Measurements from ENCODE around the gene CTNND2.

CTNND2 gene

GRCh38 chr5:11602298-11602697 is 301.9 kb downstream of the CTNND2 start:
- Histone ChIP-seq H3K79me2 (ENCODE audit: control insufficient read depth, low read length) (no peaks in the 10 kb centered on the region), H3K27ac (ENCODE audit: low read depth, low read length) (no peak overlapping the region), H3K4me3 (ENCODE audit: low read length) (no peak overlapping the region), H3K27me3 (ENCODE audit: control insufficient read depth, low read length) (no peaks in the 10 kb centered on the region), H3K4me2 (ENCODE audit: low read length) (no peak overlapping the region), H4K20me1 (ENCODE audit: control insufficient read depth, insufficient read depth, low read depth, low read length) (no peaks in the 10 kb centered on the region), H3K9me3 (ENCODE audit: control insufficient read depth, insufficient read depth, low read length) (no peaks in the 10 kb centered on the region), H3K4me1 (ENCODE audit: control insufficient read depth, low read length) (no peaks in the 10 kb centered on the region), H3F3A (ENCODE audit: control insufficient read depth, insufficient read depth) (no peaks in the 10 kb centered on the region), H3K9me2 (replicated peaks; ENCODE audit: control insufficient read depth, low read length) (no peaks in the 10 kb centered on the region), H3K36me3 (ENCODE audit: control insufficient read depth, low read length) (no peaks in the 10 kb centered on the region)
- TF ChIP-seq CTCF (IDR thresholded peaks at IDR 0.05; ENCODE audit: low read depth, low read length, poor library complexity, severe bottlenecking) (no peak), EZH2phosphoT487 (IDR thresholded peaks at IDR 0.05; ENCODE audit: borderline replicate concordance, low read length) (no peak)

- H4K20me1 ChIP-seq (ENCODE audit: control insufficient read depth, insufficient read depth, low read depth, low read length), result no peaks in the 10 kb centered on the region
- H3K9me2 ChIP-seq (replicated peaks; ENCODE audit: control insufficient read depth, low read length), result no peaks in the 10 kb centered on the region
- H3K4me1 ChIP-seq (ENCODE audit: control insufficient read depth, low read length), result no peaks in the 10 kb centered on the region
- H3K27ac ChIP-seq (ENCODE audit: low read depth, low read length), result no peak overlapping the region
- no peaks in the 10 kb centered on the region for H3K27me3 ChIP-seq (ENCODE audit: control insufficient read depth, low read length)
- H3K4me2 ChIP-seq (ENCODE audit: low read length), result no peak overlapping the region
- no peaks in the 10 kb centered on the region for H3F3A ChIP-seq (ENCODE audit: control insufficient read depth, insufficient read depth)
- no peaks in the 10 kb centered on the region for H3K9me3 ChIP-seq (ENCODE audit: control insufficient read depth, insufficient read depth, low read length)
- no peak for TF ChIP-seq EZH2phosphoT487 (IDR thresholded peaks at IDR 0.05; ENCODE audit: borderline replicate concordance, low read length)
- TF ChIP-seq CTCF (IDR thresholded peaks at IDR 0.05; ENCODE audit: low read depth, low read length, poor library complexity, severe bottlenecking), result no peak
- no peaks in the 10 kb centered on the region for H3K36me3 ChIP-seq (ENCODE audit: control insufficient read depth, low read length)
- H3K79me2 ChIP-seq (ENCODE audit: control insufficient read depth, low read length), result no peaks in the 10 kb centered on the region
- no peak overlapping the region for H3K4me3 ChIP-seq (ENCODE audit: low read length)
Measured at GRCh38 chr5:11599499-11599898, 304.7 kb downstream of the CTNND2 start.

GRCh38 chr5:11596657-11597071 is 307.6 kb downstream of the CTNND2 start:
- Histone ChIP-seq H3K27me3 (ENCODE audit: control insufficient read depth, low read length) (no peaks in the 10 kb centered on the region), H3K9me3 (ENCODE audit: control insufficient read depth, insufficient read depth, low read length) (no peaks in the 10 kb centered on the region), H3K4me3 (ENCODE audit: low read length) (no peak overlapping the region), H3K4me1 (ENCODE audit: control insufficient read depth, low read length) (no peaks in the 10 kb centered on the region), H3K9me2 (replicated peaks; ENCODE audit: control insufficient read depth, low read length) (no peaks in the 10 kb centered on the region), H3K27ac (ENCODE audit: low read depth, low read length) (no peak overlapping the region), H3K4me2 (ENCODE audit: low read length) (no peak overlapping the region), H3K36me3 (ENCODE audit: control insufficient read depth, low read length) (no peaks in the 10 kb centered on the region), H3K79me2 (ENCODE audit: control insufficient read depth, low read length) (no peaks in the 10 kb centered on the region), H3F3A (ENCODE audit: control insufficient read depth, insufficient read depth) (no peaks in the 10 kb centered on the region), H4K20me1 (ENCODE audit: control insufficient read depth, insufficient read depth, low read depth, low read length) (no peaks in the 10 kb centered on the region)
- TF ChIP-seq CTCF (IDR thresholded peaks at IDR 0.05; ENCODE audit: low read depth, low read length, poor library complexity, severe bottlenecking) (no peak), EZH2phosphoT487 (IDR thresholded peaks at IDR 0.05; ENCODE audit: borderline replicate concordance, low read length) (no peak)

- Histone ChIP-seq H3K9me3 (ENCODE audit: control insufficient read depth, insufficient read depth, low read length) (no peaks in the 10 kb centered on the region), H3K4me1 (ENCODE audit: control insufficient read depth, low read length) (no peaks in the 10 kb centered on the region), H3K36me3 (ENCODE audit: control insufficient read depth, low read length) (no peaks in the 10 kb centered on the region), H3K4me3 (ENCODE audit: low read length) (no peak overlapping the region), H3K9me2 (replicated peaks; ENCODE audit: control insufficient read depth, low read length) (no peaks in the 10 kb centered on the region), H3K27me3 (ENCODE audit: control insufficient read depth, low read length) (no peaks in the 10 kb centered on the region), H3K79me2 (ENCODE audit: control insufficient read depth, low read length) (no peaks in the 10 kb centered on the region), H3K4me2 (ENCODE audit: low read length) (no peak overlapping the region), H3K27ac (ENCODE audit: low read depth, low read length) (no peak overlapping the region), H4K20me1 (ENCODE audit: control insufficient read depth, insufficient read depth, low read depth, low read length) (no peaks in the 10 kb centered on the region), H3F3A (ENCODE audit: control insufficient read depth, insufficient read depth) (no peaks in the 10 kb centered on the region)
- TF ChIP-seq CTCF (IDR thresholded peaks at IDR 0.05; ENCODE audit: low read depth, low read length, poor library complexity, severe bottlenecking) (no peak), EZH2phosphoT487 (IDR thresholded peaks at IDR 0.05; ENCODE audit: borderline replicate concordance, low read length) (no peak)
Measured at GRCh38 chr5:11596185-11596584, 308.1 kb downstream of the CTNND2 start.

Data from DOHH2 (cell line).